ENCODE results near the gene PFKFB2.

The PFKFB2 gene

GRCh38 chr1:207017615-207018559 lies 35.2 kb upstream of the PFKFB2 start:
- no peak for TF ChIP-seq TAF1 (IDR thresholded peaks at IDR 0.05; ENCODE audit: low read depth)
- TF ChIP-seq CREB1 (IDR thresholded peaks at IDR 0.05; ENCODE audit: low read depth) = no peak
- no peak for TF ChIP-seq TEAD4 (IDR thresholded peaks at IDR 0.05)
- no peak for TF ChIP-seq REST (IDR thresholded peaks at IDR 0.05; ENCODE audit: low read depth)
- no peak for TF ChIP-seq FOXM1 (IDR thresholded peaks at IDR 0.05; ENCODE audit: borderline replicate concordance, low read depth)
- no peak for TF ChIP-seq CEBPB (IDR thresholded peaks at IDR 0.05)
- TF ChIP-seq USF1 (IDR thresholded peaks at IDR 0.05) = no peak
- TF ChIP-seq YY1 (IDR thresholded peaks at IDR 0.05; ENCODE audit: low read depth) = no peak
- no peak for TF ChIP-seq EP300 (IDR thresholded peaks at IDR 0.05; ENCODE audit: borderline replicate concordance)
- no peak for TF ChIP-seq MAX (IDR thresholded peaks at IDR 0.05)

- no peak for TF ChIP-seq REST (IDR thresholded peaks at IDR 0.05; ENCODE audit: low read depth)
- TF ChIP-seq USF1 (IDR thresholded peaks at IDR 0.05) = no peak
- TF ChIP-seq YY1 (IDR thresholded peaks at IDR 0.05; ENCODE audit: low read depth) = no peak
- TF ChIP-seq FOXM1 (IDR thresholded peaks at IDR 0.05; ENCODE audit: borderline replicate concordance, low read depth) = no peak
- TF ChIP-seq CREB1 (IDR thresholded peaks at IDR 0.05; ENCODE audit: low read depth) = no peak
- no peak for TF ChIP-seq TAF1 (IDR thresholded peaks at IDR 0.05; ENCODE audit: low read depth)
- no peak for TF ChIP-seq EGR1 (IDR thresholded peaks at IDR 0.05)
- no peak for TF ChIP-seq ZBTB7A (IDR thresholded peaks at IDR 0.05; ENCODE audit: low read depth)
- TF ChIP-seq TEAD4 (IDR thresholded peaks at IDR 0.05) = no peak
- TF ChIP-seq TCF12 (IDR thresholded peaks at IDR 0.05; ENCODE audit: low read depth) = no peak
- TF ChIP-seq NFIC (IDR thresholded peaks at IDR 0.05) = no peak
- no peak for TF ChIP-seq RAD21 (IDR thresholded peaks at IDR 0.05; ENCODE audit: low read depth)
- no peak for TF ChIP-seq EP300 (IDR thresholded peaks at IDR 0.05; ENCODE audit: borderline replicate concordance)
- no peak for TF ChIP-seq MAX (IDR thresholded peaks at IDR 0.05)
- no peak for TF ChIP-seq CEBPB (IDR thresholded peaks at IDR 0.05)
Observed at GRCh38 chr1:207018707-207019106, 34.4 kb upstream of the PFKFB2 start.

GRCh38 chr1:207019161-207019560 lies 33.9 kb upstream of the PFKFB2 start:
- no peak for TF ChIP-seq USF1 (IDR thresholded peaks at IDR 0.05)
- no peak for TF ChIP-seq TAF1 (IDR thresholded peaks at IDR 0.05; ENCODE audit: low read depth)
- TF ChIP-seq MAX (IDR thresholded peaks at IDR 0.05) = no peak
- TF ChIP-seq CREB1 (IDR thresholded peaks at IDR 0.05; ENCODE audit: low read depth) = no peak
- TF ChIP-seq EGR1 (IDR thresholded peaks at IDR 0.05) = no peak
- TF ChIP-seq NFIC (IDR thresholded peaks at IDR 0.05) = no peak
- TF ChIP-seq RAD21 (IDR thresholded peaks at IDR 0.05; ENCODE audit: low read depth) = no peak
- TF ChIP-seq ZBTB7A (IDR thresholded peaks at IDR 0.05; ENCODE audit: low read depth) = no peak
- TF ChIP-seq CEBPB (IDR thresholded peaks at IDR 0.05) = no peak
- no peak for TF ChIP-seq TCF12 (IDR thresholded peaks at IDR 0.05; ENCODE audit: low read depth)
- no peak for TF ChIP-seq REST (IDR thresholded peaks at IDR 0.05; ENCODE audit: low read depth)
- no peak for TF ChIP-seq FOXM1 (IDR thresholded peaks at IDR 0.05; ENCODE audit: borderline replicate concordance, low read depth)
- TF ChIP-seq EP300 (IDR thresholded peaks at IDR 0.05; ENCODE audit: borderline replicate concordance) = no peak
- TF ChIP-seq YY1 (IDR thresholded peaks at IDR 0.05; ENCODE audit: low read depth) = no peak
- no peak for TF ChIP-seq TEAD4 (IDR thresholded peaks at IDR 0.05)
